ENCODE data around the gene ZMAT5.

Gene ZMAT5

DNA sequence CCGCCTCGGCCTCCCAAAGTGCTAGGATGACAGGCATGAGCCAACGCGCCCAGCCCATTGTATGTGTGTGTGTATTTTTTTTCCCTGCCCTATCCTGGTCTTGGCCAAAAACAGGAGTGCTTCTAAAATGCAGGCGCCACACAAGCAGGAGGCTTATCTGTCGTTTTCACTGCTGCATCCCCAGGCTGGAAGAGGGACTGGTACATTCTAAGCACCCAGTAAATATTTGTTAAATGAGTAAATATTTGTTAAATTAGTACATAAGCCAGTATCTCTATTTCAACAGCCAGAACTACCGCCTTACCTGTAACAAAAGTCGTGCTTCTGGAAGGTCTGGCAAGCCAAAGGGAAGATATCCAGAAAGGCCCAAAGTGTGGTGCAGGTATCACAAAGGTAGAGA, 46.3 kb upstream of the ZMAT5 start:
- Histone ChIP-seq H3K36me3 (ENCODE audit: insufficient read depth, low read length) (peaks cover 87% of the 10 kb centered on the region), H4K20me1 (ENCODE audit: insufficient read depth, low read length) (no peaks in the 10 kb centered on the region), H3K9me2 (ENCODE audit: low read depth, low read length) (no peaks in the 10 kb centered on the region), H3K4me1 (ENCODE audit: insufficient read depth, low read length, severe bottlenecking) (no peaks in the 10 kb centered on the region), H3K4me2 (ENCODE audit: low read length) (no peak overlapping the region), H3K9ac (ENCODE audit: low read length) (no peak overlapping the region), H3K27ac (ENCODE audit: low read depth, low read length, poor library complexity, severe bottlenecking) (no peak overlapping the region), H3K9me3 (ENCODE audit: low read length) (no peaks in the 10 kb centered on the region), H3F3A (ENCODE audit: insufficient read depth, low read length) (no peaks in the 10 kb centered on the region), H2AFZ (ENCODE audit: low read length) (no peak overlapping the region), H3K27me3 (ENCODE audit: insufficient read depth, low read length) (no peaks in the 10 kb centered on the region), H3K79me2 (ENCODE audit: insufficient read depth, low read length) (no peaks in the 10 kb centered on the region), H3K4me3 (ENCODE audit: low read depth, low read length, poor library complexity, severe bottlenecking) (no peak overlapping the region)
- TF ChIP-seq CTCF (IDR thresholded peaks at IDR 0.05; ENCODE audit: low read length) (no peak), EZH2 (IDR thresholded peaks at IDR 0.05; ENCODE audit: borderline replicate concordance, low read length) (no peak)

DNA sequence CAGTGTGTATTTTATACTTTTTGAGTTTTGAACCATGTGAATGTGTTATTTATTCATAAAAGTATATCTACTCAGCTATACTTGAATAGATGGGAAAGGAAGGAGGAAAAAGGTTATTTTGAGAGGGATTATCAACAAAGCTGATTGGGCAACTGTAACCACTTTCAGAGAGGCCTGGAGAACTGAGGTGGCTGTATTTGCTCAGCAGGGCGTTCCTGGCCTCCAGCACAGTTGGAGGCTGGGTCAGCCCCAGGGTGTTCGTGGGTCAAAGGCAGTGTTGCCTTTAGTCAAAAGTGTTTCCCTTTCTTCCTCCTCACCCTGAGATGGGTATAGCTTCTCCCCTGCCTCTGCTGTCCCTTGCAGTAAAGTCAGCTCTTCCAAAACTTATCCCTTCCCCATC, 44.6 kb upstream of the ZMAT5 start:
- Histone ChIP-seq H3K27me3 (ENCODE audit: insufficient read depth, low read length) (no peaks in the 10 kb centered on the region), H3F3A (ENCODE audit: insufficient read depth, low read length) (no peaks in the 10 kb centered on the region), H2AFZ (ENCODE audit: low read length) (no peak overlapping the region), H3K4me2 (ENCODE audit: low read length) (no peak overlapping the region), H3K9ac (ENCODE audit: low read length) (no peak overlapping the region), H3K9me3 (ENCODE audit: low read length) (no peaks in the 10 kb centered on the region), H3K4me3 (ENCODE audit: low read depth, low read length, poor library complexity, severe bottlenecking) (no peak overlapping the region), H4K20me1 (ENCODE audit: insufficient read depth, low read length) (no peaks in the 10 kb centered on the region), H3K79me2 (ENCODE audit: insufficient read depth, low read length) (no peaks in the 10 kb centered on the region), H3K9me2 (ENCODE audit: low read depth, low read length) (no peaks in the 10 kb centered on the region), H3K4me1 (ENCODE audit: insufficient read depth, low read length, severe bottlenecking) (no peaks in the 10 kb centered on the region), H3K36me3 (ENCODE audit: insufficient read depth, low read length) (peaks cover 90% of the 10 kb centered on the region), H3K27ac (ENCODE audit: low read depth, low read length, poor library complexity, severe bottlenecking) (no peak overlapping the region)
- TF ChIP-seq CTCF (IDR thresholded peaks at IDR 0.05; ENCODE audit: low read length) (no peak), EZH2 (IDR thresholded peaks at IDR 0.05; ENCODE audit: borderline replicate concordance, low read length) (no peak)

DNA sequence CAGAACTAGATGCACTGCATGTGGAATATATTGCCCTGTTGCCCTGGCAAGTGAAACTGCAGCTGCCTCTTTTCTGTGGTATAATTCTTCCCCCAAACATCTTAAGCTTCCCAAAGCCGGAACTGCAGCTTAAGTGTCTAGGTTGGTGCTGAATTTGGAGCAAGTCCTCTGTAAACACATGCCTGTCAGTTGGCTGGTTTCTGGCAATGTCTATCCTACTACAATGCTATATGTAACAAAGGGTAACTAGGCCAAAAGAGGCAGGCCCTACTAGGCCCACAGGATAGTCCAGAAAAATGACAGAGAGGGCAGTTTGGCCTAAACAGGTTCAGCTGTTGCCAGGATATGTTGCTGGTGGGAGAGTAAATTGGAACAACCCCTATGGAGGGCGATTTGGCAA, 43.4 kb upstream of the ZMAT5 start:
- Histone ChIP-seq H3K9me3 (ENCODE audit: low read length) (no peaks in the 10 kb centered on the region), H3K4me3 (ENCODE audit: low read depth, low read length, poor library complexity, severe bottlenecking) (no peak overlapping the region), H3K4me2 (ENCODE audit: low read length) (no peak overlapping the region), H3K27me3 (ENCODE audit: insufficient read depth, low read length) (no peaks in the 10 kb centered on the region), H3K36me3 (ENCODE audit: insufficient read depth, low read length) (peaks cover 90% of the 10 kb centered on the region), H3K79me2 (ENCODE audit: insufficient read depth, low read length) (no peaks in the 10 kb centered on the region), H2AFZ (ENCODE audit: low read length) (no peak overlapping the region), H3F3A (ENCODE audit: insufficient read depth, low read length) (no peaks in the 10 kb centered on the region), H3K9me2 (ENCODE audit: low read depth, low read length) (no peaks in the 10 kb centered on the region), H3K27ac (ENCODE audit: low read depth, low read length, poor library complexity, severe bottlenecking) (no peak overlapping the region), H3K4me1 (ENCODE audit: insufficient read depth, low read length, severe bottlenecking) (no peaks in the 10 kb centered on the region), H4K20me1 (ENCODE audit: insufficient read depth, low read length) (no peaks in the 10 kb centered on the region), H3K9ac (ENCODE audit: low read length) (no peak overlapping the region)
- TF ChIP-seq EZH2 (IDR thresholded peaks at IDR 0.05; ENCODE audit: borderline replicate concordance, low read length) (no peak), CTCF (IDR thresholded peaks at IDR 0.05; ENCODE audit: low read length) (no peak)

All from OCI-LY1 (cell line).